SK-N-SH (cell line): ENCODE results near the gene TNFSF13. TPM values are rescaled to one million over a fixed set of nuclear protein-coding genes. Genes with fewer than 3 reads are reported as not detected.

Experiments used
- CTCF ChIA-PET: fragments of 300-600, 350-600 bp; formaldehyde crosslinking; extraction: SDS; loops from one replicate; lab custom pipeline; 2021; lab: Yijun Ruan, JAX
- POLR2A ChIA-PET: fragments of 350-600 bp; sonication (Branson Sonifier 250); formaldehyde crosslinking; extraction: SDS; loops from one replicate; lab custom pipeline; 2020; ENCODE audit warnings: antibody characterized with exemption, inconsistent platforms; lab: Yijun Ruan, JAX
- DNase-seq: peaks from one replicate; pipeline ENCODE4 v3.0.0; 2012
- H2AFZ ChIP-seq: fragments of 200-600 bp; sonication (generic); 2 replicates; pipeline ENCODE4 v1.8.1; 2016; ENCODE audit warnings: antibody characterized with exemption, mild to moderate bottlenecking, low read depth
- H3F3A ChIP-seq: fragments of 200-600 bp; sonication (generic); replicated peaks from 2 replicates; pipeline ENCODE3; 2016; ENCODE audit warnings: antibody characterized with exemption, mild to moderate bottlenecking; ENCODE audit not compliant: insufficient read depth
- H3K27ac ChIP-seq, 2 experiments: fragments of 200-500 bp in 1 of 2; fragments of 200-600 bp in 1 of 2; sonication (Bioruptor generic) in 1 of 2; sonication (generic), shearing (Covaris generic) in 1 of 2; 2 replicates each; pipeline versions ENCODE4 v1.5.1 to v1.6.1; 2014 to 2016; ENCODE audit warnings: low read depth in 2 of 2, inconsistent platforms in 1 of 2, low read length in 1 of 2, mild to moderate bottlenecking in 1 of 2, mixed read lengths in 1 of 2
- H3K27me3 ChIP-seq: fragments of 200-600 bp; sonication (generic), shearing (Covaris generic); 2 replicates; pipeline ENCODE4 v1.6.1; 2016; ENCODE audit warnings: mixed run types; ENCODE audit not compliant: insufficient read depth
- H3K36me3 ChIP-seq, 2 experiments: fragments of 200-500 bp in 1 of 2; fragments of 200-600 bp in 1 of 2; sonication (Bioruptor generic) in 1 of 2; sonication (generic) in 1 of 2; replicated peaks in 1 of 2; 2 replicates each; pipeline versions ENCODE3 to v1.5.1; 2014 to 2016; ENCODE audit warnings: low read length in 1 of 2, mild to moderate bottlenecking in 1 of 2; ENCODE audit not compliant: insufficient read depth in 2 of 2, control insufficient read depth in 1 of 2
- H3K4me1 ChIP-seq, 2 experiments: fragments of 200-500 bp in 1 of 2; fragments of 200-600 bp in 1 of 2; sonication (Bioruptor generic) in 1 of 2; sonication (generic), shearing (Covaris generic) in 1 of 2; 2 replicates each; pipeline versions ENCODE4 v1.5.1 to v1.6.1; 2014 to 2016; ENCODE audit warnings: low read depth in 1 of 2, low read length in 1 of 2, mixed run types in 1 of 2; ENCODE audit not compliant: insufficient read depth in 2 of 2, control insufficient read depth in 1 of 2
- H3K4me2 ChIP-seq: fragments of 200-600 bp; sonication (generic), shearing (Covaris generic); 2 replicates; pipeline ENCODE4 v1.6.1; 2017; ENCODE audit warnings: mixed run types
- H3K4me3 ChIP-seq, 2 experiments: fragments of 200-500 bp in 1 of 2; fragments of 200-600 bp in 1 of 2; sonication (Bioruptor generic) in 1 of 2; sonication (generic), shearing (Covaris generic) in 1 of 2; 2 replicates each; pipeline versions ENCODE4 v1.5.1 to v1.8.1; 2014 to 2016; ENCODE audit warnings: low read depth in 2 of 2, inconsistent platforms in 1 of 2, low read length in 1 of 2, mild to moderate bottlenecking in 1 of 2, mixed read lengths in 1 of 2, moderate library complexity in 1 of 2
- H3K79me2 ChIP-seq: fragments of 200-600 bp; sonication (generic); 2 replicates; pipeline ENCODE4 v1.8.1; 2017; ENCODE audit warnings: mild to moderate bottlenecking; ENCODE audit not compliant: insufficient read depth
- H3K9ac ChIP-seq: fragments of 200-600 bp; sonication (generic); 2 replicates; pipeline ENCODE4 v1.6.1; 2017; ENCODE audit warnings: mixed run types
- H3K9me2 ChIP-seq: fragments of 200-600 bp; sonication (generic); 2 replicates; pipeline ENCODE4 v1.6.1; 2017; ENCODE audit warnings: mixed run types
- H3K9me3 ChIP-seq: fragments of 200-600 bp; sonication (generic); 2 replicates; pipeline ENCODE4 v1.6.1; 2017; ENCODE audit warnings: mixed run types, mild to moderate bottlenecking, moderate library complexity
- H4K20me1 ChIP-seq: fragments of 200-600 bp; sonication (generic); 2 replicates; pipeline ENCODE4 v1.6.1; 2017; ENCODE audit warnings: mild to moderate bottlenecking, mixed run types; ENCODE audit not compliant: insufficient read depth
- CHD2 ChIP-seq: fragments of 150-350 bp; IDR thresholded peaks from 2 replicates; pipeline ENCODE4 v1.6.1; 2018; ENCODE audit warnings: low read length; ENCODE audit not compliant: partially characterized antibody
- CTCF ChIP-seq: fragments of 200-600 bp; sonication (generic); IDR thresholded peaks from 2 replicates; pipeline ENCODE4 v1.6.1; 2017; ENCODE audit warnings: antibody characterized with exemption, mild to moderate bottlenecking, moderate library complexity
- EP300 ChIP-seq, 2 experiments: IDR thresholded peaks; 2 replicates each; pipeline versions ENCODE4 v1.4.0 to v1.6.1; 2012; ENCODE audit warnings: borderline replicate concordance in 1 of 2, low read depth in 1 of 2, low read length in 1 of 2
- FOXJ3 ChIP-seq: sonication (generic); formaldehyde crosslinking; IDR thresholded peaks from 2 replicates; pipeline ENCODE4 v1.5.1; 2020; ENCODE audit warnings: mild to moderate bottlenecking, missing genetic modification reagents
- FOXM1 ChIP-seq: IDR thresholded peaks from 2 replicates; pipeline ENCODE4 v1.4.0; 2012; ENCODE audit warnings: low read depth, mild to moderate bottlenecking
- GABPA ChIP-seq: IDR thresholded peaks from 2 replicates; pipeline ENCODE4 v1.4.0; 2012; ENCODE audit warnings: low read depth, mild to moderate bottlenecking
- JUND ChIP-seq: IDR thresholded peaks from 2 replicates; pipeline ENCODE4 v1.4.0; 2012
- MAX ChIP-seq: IDR thresholded peaks from 2 replicates; pipeline ENCODE4 v1.4.0; 2012; ENCODE audit warnings: low read depth
- MEF2A ChIP-seq: IDR thresholded peaks from 2 replicates; pipeline ENCODE4 v1.4.0; 2012; ENCODE audit warnings: low read depth, borderline replicate concordance
- MXI1 ChIP-seq: IDR thresholded peaks from 2 replicates; pipeline ENCODE4 v1.6.1; 2012; ENCODE audit warnings: mild to moderate bottlenecking, low read depth, low read length, improper control_type of control experiment
- NFIC ChIP-seq: IDR thresholded peaks from 2 replicates; pipeline ENCODE4 v1.4.0; 2012; ENCODE audit warnings: borderline replicate concordance
- NRF1 ChIP-seq: IDR thresholded peaks from 2 replicates; pipeline ENCODE4 v1.6.1; 2012; ENCODE audit warnings: low read depth, mild to moderate bottlenecking, low read length
- PBX3 ChIP-seq: IDR thresholded peaks from 2 replicates; pipeline ENCODE4; 2012
- POLR2AphosphoS5 ChIP-seq: IDR thresholded peaks from 2 replicates; pipeline ENCODE4 v1.6.1; 2012; ENCODE audit warnings: low read depth, low read length
- RCOR1 ChIP-seq: fragments of 150-350 bp; IDR thresholded peaks from 2 replicates; pipeline ENCODE4 v1.6.1; 2017; ENCODE audit warnings: antibody characterized with exemption, low read length
- RFX5 ChIP-seq: IDR thresholded peaks from 2 replicates; pipeline ENCODE4 v1.6.1; 2012; ENCODE audit warnings: mild to moderate bottlenecking, improper control_type of control experiment, low read length
- RXRA ChIP-seq: IDR thresholded peaks from 2 replicates; pipeline ENCODE4 v1.4.0; 2012; ENCODE audit warnings: low read depth, mild to moderate bottlenecking, borderline replicate concordance
- TCF12 ChIP-seq: IDR thresholded peaks from 2 replicates; pipeline ENCODE4 v1.4.0; 2012
- TEAD4 ChIP-seq: IDR thresholded peaks from 2 replicates; pipeline ENCODE4 v1.4.0; 2012; ENCODE audit warnings: mild to moderate bottlenecking, borderline replicate concordance; ENCODE audit not compliant: insufficient read depth
- YY1 ChIP-seq: IDR thresholded peaks from 2 replicates; pipeline ENCODE4 v1.4.0; 2012; ENCODE audit warnings: low read depth, mild to moderate bottlenecking
- WGBS: methylation state at CpG from one replicate; pipeline ENCODE4 v1.1.6; 2017; ENCODE audit warnings: low lambda C conversion rate; 5-methylcytosine and 5-hydroxymethylcytosine counted together
- polyA plus RNA-seq, 3 experiments: library from polyadenylated mRNA; depleted of rRNA; stranded (reverse); fragments of >200 nt; gene quantifications; 2 replicates each; pipeline ENCODE4 v1.2.3, GENCODE V29; 2012

The TNFSF13 gene
- polyA plus RNA-seq, 1 of the 3 experiments (the other 2 are of a cell fraction), result 2.1 TPM

GRCh38 chr17:7573324-7574080, 15.0 kb downstream of the TNFSF13 start (continued):
- TF ChIP-seq RXRA (no peak), MEF2A (no peak), RCOR1 (no peak), JUND (no peak), YY1 (no peak), RFX5 (no peak), NFIC (no peak; the same call in 1 of the 2 replicates), MAX (peak; percentile 93), TCF12 (0 out of 2 replicates have a peak, but pooled peaks have one; percentile 30), CTCF (no peak), FOXM1 (no peak), CHD2 (peak; percentile 74)

GRCh38 chr17:7574176-7574953, 15.8 kb downstream of the TNFSF13 start:
- no peak for DNase-seq
- Histone ChIP-seq H3K79me2 (peaks cover 70% of the 10 kb centered on the region), H3K9me3 (no peaks in the 10 kb centered on the region), H3K27ac (peak overlapping the region in 1 of 2 experiments; percentile 92; a peak in 2 of 4 replicates), H3K9ac (peak overlapping the region; percentile 100), H4K20me1 (peaks cover 61% of the 10 kb centered on the region), H3K9me2 (no peaks in the 10 kb centered on the region), H3K4me3 (peak overlapping the region; percentile 98 to 100), H2AFZ (no peak overlapping the region), H3K4me2 (peak overlapping the region; percentile 96)
- CTCF ChIA-PET, result interaction anchor here (1.0 to 5.9 kb wide), 4 partner anchors 13 to 113 kb away, joined by 3 to 40 read pairs (median 6); partner anchors contain the start of genes SENP3 and TP53
- TF ChIP-seq MEF2A (no peak), FOXM1 (no peak), POLR2AphosphoS5 (no peak; the same call in 1 of the 2 replicates), TEAD4 (no peak), CTCF (no peak), MXI1 (no peak), CHD2 (no peak), EP300 (IDR thresholded peaks at IDR 0.05; ENCODE audit: borderline replicate concordance in 1 of 2, low read depth in 1 of 2, low read length in 1 of 2) (no peak), MAX (no peak), FOXJ3 (no peak), GABPA (no peak), NRF1 (no peak), PBX3 (no peak), TCF12 (no peak)
- TF ChIP-seq, all 33 proteins: peak for 0
- peaks cover 73% of the 10 kb centered on the region for H3F3A ChIP-seq
- 9% methylated on average over 14 of the region's 15 CpGs for WGBS
- H3K27me3 ChIP-seq, result no peaks in the 10 kb centered on the region
- peaks cover 71 to 74% of the 10 kb centered on the region in 2 experiments for H3K36me3 ChIP-seq
- POLR2A ChIA-PET, result interaction anchor here (0.8 to 4.3 kb wide), 7 partner anchors 10 to 113 kb away, joined by 3 to 37 read pairs (median 5); partner anchors contain the start of genes MPDU1, SAT2, SENP3 and TNFSF13
- H3K4me1 ChIP-seq, result peaks cover 22 to 37% of the 10 kb centered on the region in 2 experiments
